Measurements from ENCODE around the gene SENP1. TPM values are rescaled to one million over a fixed set of nuclear protein-coding genes. Genes with fewer than 3 reads are reported as not detected.

The SENP1 gene
- polyA plus RNA-seq, 1 donor from 2014 or later, result 14.0 TPM

GRCh38 chr12:48015129-48015528 lies 90.8 kb downstream of the SENP1 start:
- H3K36me3 ChIP-seq (ENCODE audit: insufficient read depth, low read length), result no peaks in the 10 kb centered on the region
- no peak overlapping the region for H3K4me2 ChIP-seq (ENCODE audit: low read length)
- no peaks in the 10 kb centered on the region for H3F3A ChIP-seq (ENCODE audit: insufficient read depth, low read length, poor library complexity, severe bottlenecking)
- TF ChIP-seq RAD21 (conservative IDR thresholded peaks at IDR 0.05), result no peak
- TF ChIP-seq EP300 (conservative IDR thresholded peaks at IDR 0.05; ENCODE audit: poor library complexity, severe bottlenecking), result no peak
- TF ChIP-seq CTCF (IDR thresholded peaks at IDR 0.05; ENCODE audit: poor library complexity, severe bottlenecking), result no peak
- TF ChIP-seq SMC3 (conservative IDR thresholded peaks at IDR 0.05; ENCODE audit: poor library complexity), result no peak
- TF ChIP-seq EZH2 (IDR thresholded peaks at IDR 0.05; ENCODE audit: borderline replicate concordance, insufficient read depth, low read length, poor library complexity, severe bottlenecking), result no peak
- no peak for TF ChIP-seq MXI1 (conservative IDR thresholded peaks at IDR 0.05; ENCODE audit: poor library complexity, severe bottlenecking)
- no peak for TF ChIP-seq TAF1 (IDR thresholded peaks at IDR 0.05; ENCODE audit: low read depth)
- TF ChIP-seq POLR2AphosphoS5 (IDR thresholded peaks at IDR 0.05), result no peak
- TF ChIP-seq REST (IDR thresholded peaks at IDR 0.05; ENCODE audit: borderline replicate concordance), result no peak
- H4K20me1 ChIP-seq (ENCODE audit: insufficient read depth), result no peaks in the 10 kb centered on the region
- H3K27ac ChIP-seq (ENCODE audit: low read length), result no peak overlapping the region
- H2AFZ ChIP-seq (ENCODE audit: low read depth, low read length), result no peak overlapping the region
- no peak overlapping the region for H3K4me3 ChIP-seq (ENCODE audit: low read length)
- H3K79me2 ChIP-seq (replicated peaks; ENCODE audit: insufficient read depth, low read length), result no peaks in the 10 kb centered on the region
- H3K9me2 ChIP-seq (ENCODE audit: insufficient read depth, low read length), result no peaks in the 10 kb centered on the region
- no peaks in the 10 kb centered on the region for H3K9me3 ChIP-seq (ENCODE audit: low read length)
- H3K27me3 ChIP-seq (ENCODE audit: insufficient read depth, low read depth, low read length), result no peaks in the 10 kb centered on the region
- no peak overlapping the region for H3K9ac ChIP-seq (ENCODE audit: low read length)

GRCh38 chr12:48013287-48013686 lies 92.6 kb downstream of the SENP1 start:
- no peak overlapping the region for H2AFZ ChIP-seq (ENCODE audit: low read depth, low read length)
- no peaks in the 10 kb centered on the region for H3K27me3 ChIP-seq (ENCODE audit: insufficient read depth, low read depth, low read length)
- H3K79me2 ChIP-seq (replicated peaks; ENCODE audit: insufficient read depth, low read length), result no peaks in the 10 kb centered on the region
- H3K27ac ChIP-seq (ENCODE audit: low read length), result no peak overlapping the region
- no peaks in the 10 kb centered on the region for H3F3A ChIP-seq (ENCODE audit: insufficient read depth, low read length, poor library complexity, severe bottlenecking)
- no peak overlapping the region for H3K9ac ChIP-seq (ENCODE audit: low read length)
- TF ChIP-seq EZH2 (IDR thresholded peaks at IDR 0.05; ENCODE audit: borderline replicate concordance, insufficient read depth, low read length, poor library complexity, severe bottlenecking) (no peak), SMC3 (conservative IDR thresholded peaks at IDR 0.05; ENCODE audit: poor library complexity) (no peak), MXI1 (conservative IDR thresholded peaks at IDR 0.05; ENCODE audit: poor library complexity, severe bottlenecking) (no peak), EP300 (conservative IDR thresholded peaks at IDR 0.05; ENCODE audit: poor library complexity, severe bottlenecking) (no peak), REST (IDR thresholded peaks at IDR 0.05; ENCODE audit: borderline replicate concordance) (no peak), TAF1 (IDR thresholded peaks at IDR 0.05; ENCODE audit: low read depth) (no peak), POLR2AphosphoS5 (IDR thresholded peaks at IDR 0.05) (no peak), CTCF (IDR thresholded peaks at IDR 0.05; ENCODE audit: poor library complexity, severe bottlenecking) (no peak), RAD21 (conservative IDR thresholded peaks at IDR 0.05) (no peak)
- H3K9me2 ChIP-seq (ENCODE audit: insufficient read depth, low read length), result no peaks in the 10 kb centered on the region
- H3K36me3 ChIP-seq (ENCODE audit: insufficient read depth, low read length), result no peaks in the 10 kb centered on the region
- no peaks in the 10 kb centered on the region for H4K20me1 ChIP-seq (ENCODE audit: insufficient read depth)
- no peak overlapping the region for H3K4me2 ChIP-seq (ENCODE audit: low read length)
- no peaks in the 10 kb centered on the region for H3K9me3 ChIP-seq (ENCODE audit: low read length)
- no peak overlapping the region for H3K4me3 ChIP-seq (ENCODE audit: low read length)
